ENCODE data around the gene THSD7B.
"Not testable (repeated sequence)": the region's sequence is repeated elsewhere in the genome, so short reads cannot be mapped to it uniquely, and the experiment has no call there.

Gene THSD7B

GRCh38 chr2:136957044-136957443, 191.7 kb downstream of the THSD7B start:
- DNase-seq (ENCODE audit: low spot score): no peak

DNA sequence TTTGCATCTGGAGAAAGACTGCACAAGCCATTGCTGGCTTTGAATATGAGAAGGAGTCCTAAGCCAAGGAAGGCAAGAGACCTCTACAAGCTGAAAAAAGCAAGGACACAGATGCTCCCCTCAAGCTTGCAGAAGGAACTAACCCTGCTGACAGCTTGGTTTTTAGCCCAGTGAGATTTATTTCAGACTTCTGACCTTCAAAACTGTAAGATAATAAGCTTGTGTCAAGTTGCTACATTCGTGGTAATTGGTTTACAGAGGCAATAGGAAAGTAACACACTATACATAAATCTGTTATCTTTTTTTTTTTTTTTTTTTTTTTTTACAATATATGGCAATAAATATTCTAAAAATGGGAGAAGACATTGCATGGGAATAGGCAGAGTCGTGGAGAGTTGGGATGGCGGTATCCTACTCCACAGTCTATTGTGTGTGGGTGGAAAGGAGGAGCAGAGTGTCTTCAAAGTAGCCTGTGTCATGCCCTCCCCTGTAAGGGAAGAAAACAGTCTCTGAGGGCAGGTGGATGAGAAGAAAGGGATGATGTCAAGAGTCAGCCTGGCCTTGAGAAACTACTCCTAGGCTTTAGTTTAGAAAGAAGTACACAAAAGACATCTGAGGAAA, 196.9 kb downstream of the THSD7B start:
- no peak for DNase-seq (ENCODE audit: low spot score)

GRCh38 chr2:136966485-136966884, 201.1 kb downstream of the THSD7B start:
- no peak for DNase-seq (ENCODE audit: low spot score)

DNA sequence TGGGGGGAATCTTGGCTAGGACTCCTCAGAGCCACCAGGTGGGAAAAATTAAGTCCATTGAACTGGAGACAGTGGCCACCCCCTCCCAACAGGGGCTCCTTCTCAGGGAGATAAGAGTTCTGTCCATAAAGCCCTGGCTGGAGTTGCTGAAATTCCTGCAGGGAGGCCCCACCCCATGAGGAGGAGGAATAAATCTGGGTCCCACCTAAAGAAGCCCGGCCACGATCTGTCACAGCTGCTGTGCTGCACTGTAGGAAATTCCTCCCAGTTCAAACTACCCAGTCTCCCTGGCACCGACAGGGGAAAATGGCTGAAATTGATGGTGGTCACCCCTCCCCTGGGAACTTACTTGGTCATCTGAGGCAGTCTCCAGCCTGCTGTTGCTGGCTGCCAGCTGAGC, 215.0 kb downstream of the THSD7B start:
- no peak for DNase-seq (ENCODE audit: low spot score)

GRCh38 chr2:136981689-136982088, 216.3 kb downstream of the THSD7B start:
- not testable (repeated sequence) for DNase-seq (ENCODE audit: low spot score)

DNA sequence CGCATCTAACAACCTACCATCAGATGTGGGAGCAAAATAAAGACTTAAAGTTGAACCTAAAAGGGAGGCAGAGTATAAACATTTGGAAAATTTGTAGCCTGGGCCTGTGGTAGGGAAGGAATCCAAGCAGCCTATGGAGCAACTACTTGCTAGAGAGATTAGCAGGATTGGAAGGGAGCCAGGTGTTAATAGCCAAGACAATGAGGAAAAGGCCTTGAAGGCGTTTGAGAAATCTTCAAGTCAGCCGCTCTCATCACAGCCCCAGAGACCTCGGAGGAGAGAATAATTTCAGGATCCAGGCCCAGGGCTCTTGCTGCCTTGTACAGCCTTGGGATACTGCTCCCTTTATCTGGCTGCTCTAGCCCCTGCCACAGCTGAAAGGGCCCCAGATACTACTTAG, 219.7 kb downstream of the THSD7B start:
- DNase-seq (ENCODE audit: low spot score): no peak

DNA sequence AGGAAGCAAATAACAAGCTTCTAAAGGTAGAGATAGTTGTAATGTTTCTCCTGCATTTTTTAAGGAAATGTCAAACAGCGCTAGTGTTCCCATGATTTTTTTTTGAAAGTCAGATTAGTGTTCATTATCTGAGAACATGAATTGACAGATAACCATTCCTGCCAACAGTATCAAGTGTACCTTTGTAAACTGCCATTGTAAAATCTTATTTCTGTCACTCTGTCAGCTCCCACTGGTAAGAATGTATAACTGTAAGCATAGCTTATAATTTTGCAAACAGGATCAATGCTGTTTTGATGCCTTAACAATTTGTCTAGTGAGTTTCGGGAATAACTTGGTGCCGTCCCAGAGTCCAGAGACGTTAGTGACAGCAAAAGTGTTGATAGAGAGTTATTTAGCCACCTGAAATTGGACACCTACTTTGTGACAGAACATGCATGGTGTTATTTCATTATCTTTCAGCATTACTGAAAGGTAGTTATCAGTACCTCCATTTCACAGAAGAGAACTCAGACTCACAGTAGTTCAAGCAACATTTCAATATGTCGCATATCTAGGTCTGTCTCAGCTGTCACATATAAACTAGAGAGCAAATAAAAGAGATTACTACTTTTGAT, 221.4 kb downstream of the THSD7B start:
- no peak for DNase-seq (ENCODE audit: low spot score)

- DNase-seq (ENCODE audit: low spot score): no peak
Measured at GRCh38 chr2:136990316-136990715, 225.0 kb downstream of the THSD7B start.

- no peak for DNase-seq (ENCODE audit: low spot score)
Measured at GRCh38 chr2:136994793-136995192, 229.4 kb downstream of the THSD7B start.

DNA sequence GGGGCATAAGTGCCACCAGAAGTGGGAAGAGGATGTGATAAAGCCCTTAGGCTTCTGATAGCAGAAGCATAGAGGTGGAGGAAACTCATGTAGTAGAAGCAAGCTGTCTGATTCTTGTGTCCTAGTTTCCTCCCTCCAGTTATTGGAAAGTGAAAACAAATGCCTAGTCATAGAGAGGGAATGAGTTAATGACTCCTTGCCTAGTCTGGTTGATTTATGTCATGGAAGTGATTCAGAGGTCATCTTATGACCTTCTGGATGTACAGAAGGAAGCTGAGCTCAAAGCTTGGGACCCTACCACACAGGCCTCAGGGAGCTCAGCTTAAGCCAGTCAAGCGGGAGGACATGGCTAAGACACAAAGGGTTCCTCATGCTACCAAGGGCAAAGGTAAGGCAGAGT, 232.2 kb downstream of the THSD7B start:
- no peak for DNase-seq (ENCODE audit: low spot score)

- DNase-seq (ENCODE audit: low spot score): no peak
Measured at GRCh38 chr2:137000811-137001210, 235.5 kb downstream of the THSD7B start.

- no peak for DNase-seq (ENCODE audit: low spot score)
Measured at GRCh38 chr2:137002896-137003295, 237.6 kb downstream of the THSD7B start.

DNA sequence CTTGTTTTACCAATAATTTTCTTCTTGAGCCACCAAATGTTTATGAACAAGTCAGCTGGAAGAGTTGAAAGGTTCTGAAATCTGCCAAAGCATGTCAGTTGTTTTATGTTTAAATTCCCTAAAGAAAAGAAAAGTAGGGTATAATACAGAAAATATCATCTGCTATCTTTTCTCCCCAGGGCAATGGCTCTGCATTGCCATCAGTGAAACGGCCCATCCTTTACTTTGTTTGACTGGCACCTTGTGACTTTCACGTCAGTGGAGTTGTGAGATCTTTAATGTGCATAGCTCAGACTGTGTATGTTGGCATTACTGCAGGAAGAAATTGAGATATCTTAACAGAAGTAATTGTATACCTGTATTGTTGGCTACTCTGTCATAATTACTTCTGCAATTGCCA, 239.9 kb downstream of the THSD7B start:
- DNase-seq (ENCODE audit: low spot score): no peak

GRCh38 chr2:137007938-137008337, 242.6 kb downstream of the THSD7B start:
- DNase-seq (ENCODE audit: low spot score): no peak

GRCh38 chr2:137009953-137010352, 244.6 kb downstream of the THSD7B start:
- no peak for DNase-seq (ENCODE audit: low spot score)

DNA sequence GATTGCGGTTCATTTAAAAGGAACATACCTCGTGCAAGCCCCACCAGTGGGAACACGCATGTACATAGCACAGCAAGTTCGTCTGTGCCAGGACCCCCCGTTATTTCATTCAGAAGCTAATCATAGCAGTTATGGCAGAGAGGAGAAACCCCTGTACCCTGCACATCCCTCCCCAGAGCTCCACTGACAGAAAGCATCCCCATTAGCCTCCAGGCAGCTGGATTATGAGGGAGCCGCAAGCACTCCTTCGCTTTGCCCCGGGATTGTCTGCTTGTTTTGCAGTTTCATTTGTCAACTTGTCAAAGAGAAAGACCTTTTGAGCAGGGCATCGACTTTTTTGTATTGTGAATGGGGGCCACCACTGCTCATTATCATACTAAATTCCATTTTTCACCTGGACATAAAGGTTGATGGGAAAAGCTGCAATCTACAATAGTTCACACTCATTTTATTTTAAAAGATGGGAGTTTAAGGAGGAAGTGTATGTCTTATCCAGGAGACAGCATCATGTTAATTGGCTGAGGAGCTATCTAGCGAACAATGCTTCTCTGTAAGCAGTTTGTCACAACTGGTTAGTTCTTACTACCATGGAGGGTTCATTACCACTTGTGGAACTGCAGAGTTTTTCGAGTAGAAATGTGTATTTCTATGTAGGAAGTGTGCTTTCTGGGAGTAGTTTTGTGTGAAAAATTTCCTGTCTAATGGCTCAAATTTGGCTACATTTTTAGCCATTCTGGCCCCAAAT, 255.3 kb downstream of the THSD7B start:
- no peak for DNase-seq (ENCODE audit: low spot score)

GRCh38 chr2:137021763-137022162, 256.4 kb downstream of the THSD7B start:
- DNase-seq (ENCODE audit: low spot score): no peak

DNA sequence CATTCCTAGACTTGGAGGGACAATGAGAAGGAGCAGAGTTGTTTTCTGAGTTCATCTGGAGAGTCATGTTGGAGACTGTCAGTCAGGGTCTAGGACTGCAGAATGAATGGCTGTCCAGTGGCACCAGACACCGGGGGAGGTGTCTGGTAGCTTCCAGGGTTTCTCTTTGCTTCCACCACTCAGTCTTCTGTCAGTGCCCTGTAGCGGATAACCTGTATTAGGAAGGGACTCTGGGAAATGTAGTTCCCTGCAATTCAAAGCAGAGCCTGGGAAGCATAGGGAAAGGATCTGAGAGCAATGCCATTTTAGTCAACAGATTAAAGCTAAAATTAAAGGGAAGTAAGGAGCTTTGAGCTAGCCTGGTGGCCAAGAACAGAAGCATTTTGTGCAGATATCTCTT, 257.9 kb downstream of the THSD7B start:
- DNase-seq (ENCODE audit: low spot score): no peak

DNA sequence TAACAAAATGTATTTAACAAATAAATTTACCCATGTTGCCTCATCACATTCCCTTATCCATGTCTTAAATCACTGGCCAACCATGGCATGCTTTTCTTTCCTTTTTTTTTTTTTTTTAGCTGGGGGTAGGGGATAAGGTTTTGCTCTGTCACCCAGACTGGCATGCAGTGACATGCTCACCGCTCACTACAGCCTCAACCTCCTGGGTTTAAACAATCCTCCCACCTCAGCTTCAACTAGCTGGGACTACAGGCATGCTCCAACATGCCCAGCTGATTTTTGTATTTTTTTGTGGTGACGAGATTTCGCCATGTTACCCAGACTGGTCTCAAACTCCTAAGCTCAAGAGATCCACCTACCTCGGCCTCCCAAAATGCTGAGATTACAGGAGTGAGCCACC, 266.4 kb downstream of the THSD7B start:
- no peak for DNase-seq (ENCODE audit: low spot score)

DNA sequence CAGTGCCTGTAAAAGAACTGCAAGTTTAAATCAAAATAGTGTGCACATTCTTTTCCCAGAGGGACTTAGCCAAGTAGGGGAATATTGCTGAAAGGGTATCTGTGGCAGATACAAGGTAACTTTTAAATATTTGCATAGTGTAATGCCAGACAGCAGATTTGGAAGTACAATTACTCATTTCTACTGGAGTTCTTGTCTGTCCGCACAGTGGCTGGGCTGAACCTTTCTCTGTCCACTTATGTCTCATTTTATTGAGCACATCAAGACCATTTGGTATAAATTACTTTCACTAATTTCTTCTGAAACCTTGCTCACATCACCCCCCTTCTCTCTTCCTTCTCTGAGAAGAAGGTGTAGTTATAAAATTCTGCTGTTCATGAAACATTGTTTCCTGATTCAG, 271.3 kb downstream of the THSD7B start:
- no peak for DNase-seq (ENCODE audit: low spot score)

GRCh38 chr2:137039482-137040152, 274.3 kb downstream of the THSD7B start:
- no peak for DNase-seq (ENCODE audit: low spot score)

DNA sequence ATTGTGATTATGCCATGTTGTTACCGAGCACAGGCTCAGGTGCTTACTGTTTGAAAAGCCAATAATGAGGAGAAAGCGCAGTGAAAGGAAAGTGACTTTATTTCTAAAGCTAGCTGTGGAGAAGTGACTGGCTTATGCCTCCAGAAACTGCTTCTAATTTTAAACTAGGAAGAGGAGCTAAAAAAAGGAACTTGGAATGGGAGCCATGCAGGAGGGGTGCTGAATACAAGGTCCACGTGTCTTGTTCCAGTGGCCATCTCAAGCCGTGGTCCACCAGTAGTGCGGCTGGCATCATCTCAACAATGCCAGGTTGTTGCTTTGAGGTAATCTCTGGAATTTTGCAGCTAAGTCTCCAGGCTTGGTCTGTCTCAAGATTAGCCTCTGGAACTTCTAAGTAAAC, 282.0 kb downstream of the THSD7B start:
- DNase-seq (ENCODE audit: low spot score): no peak

DNA sequence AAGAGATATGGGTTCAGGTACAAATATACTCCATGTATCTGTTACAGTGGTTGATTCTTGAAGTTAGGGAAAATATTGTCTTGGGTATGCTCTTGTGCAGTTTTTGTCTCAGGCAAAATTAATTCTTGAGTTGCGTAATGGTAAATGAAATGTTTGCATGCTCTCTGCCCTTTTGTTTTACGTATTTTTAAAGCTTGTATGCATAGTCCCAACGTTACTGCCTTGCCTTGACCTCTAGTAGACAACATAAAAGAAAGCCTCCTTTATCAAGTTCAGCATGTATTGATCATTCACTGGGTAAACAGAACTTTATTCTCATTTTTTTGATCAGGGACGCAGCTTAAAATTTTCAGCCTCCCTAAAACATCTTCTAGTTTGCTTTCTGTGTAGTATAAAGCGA, 283.1 kb downstream of the THSD7B start:
- DNase-seq (ENCODE audit: low spot score): no peak

Data from D341Med (cell line).